H9 (cell line): ENCODE measurements around the gene MUC22. TPM values are rescaled to one million over a fixed set of nuclear protein-coding genes. Genes with fewer than 3 reads are reported as not detected.
"Not testable (repeated sequence)": the region's sequence is repeated elsewhere in the genome, so short reads cannot be mapped to it uniquely, and the experiment has no call there.

Source experiments
- DNase-seq: peaks from one replicate; pipeline ENCODE4 v3.0.0-alpha.2; 2017
- H2AFZ ChIP-seq: one replicate; pipeline ENCODE4 v1.6.1; 2013; ENCODE audit warnings: mild to moderate bottlenecking, low read length, control low read depth, moderate library complexity
- H2AK5ac ChIP-seq: 2 replicates; pipeline ENCODE4 v1.6.1; 2013; ENCODE audit warnings: low read length, control low read depth, mixed read lengths; ENCODE audit not compliant: insufficient read length
- H2BK120ac ChIP-seq: one replicate; pipeline ENCODE4 v1.6.1; 2013; ENCODE audit warnings: low read depth, mild to moderate bottlenecking, low read length, control low read depth, inconsistent platforms; ENCODE audit not compliant: poor library complexity, severe bottlenecking
- H2BK12ac ChIP-seq: 2 replicates; pipeline ENCODE4 v1.6.1; 2013; ENCODE audit warnings: low read length, control low read depth, mixed read lengths, low read depth; ENCODE audit not compliant: insufficient read length
- H2BK15ac ChIP-seq: 2 replicates; pipeline ENCODE4 v1.6.1; 2013; ENCODE audit warnings: low read depth, low read length, control low read depth
- H2BK20ac ChIP-seq: one replicate; pipeline ENCODE4 v1.6.1; 2013; ENCODE audit warnings: low read depth, mild to moderate bottlenecking, low read length, control low read depth, inconsistent platforms; ENCODE audit not compliant: poor library complexity, severe bottlenecking
- H2BK5ac ChIP-seq: 2 replicates; pipeline ENCODE4 v1.6.1; 2013; ENCODE audit warnings: low read length, control low read depth, mixed read lengths; ENCODE audit not compliant: insufficient read length
- H3K14ac ChIP-seq: 2 replicates; pipeline ENCODE4 v1.6.1; 2013; ENCODE audit warnings: low read length, control low read depth; ENCODE audit not compliant: insufficient read depth
- H3K18ac ChIP-seq: 2 replicates; pipeline ENCODE4 v1.6.1; 2013; ENCODE audit warnings: low read depth, mild to moderate bottlenecking, mixed read lengths, low read length, control low read depth; ENCODE audit not compliant: insufficient read length
- H3K23ac ChIP-seq: 2 replicates; pipeline ENCODE4 v1.6.1; 2013; ENCODE audit warnings: low read length, control low read depth, mixed read lengths, low read depth; ENCODE audit not compliant: insufficient read length
- H3K23me2 ChIP-seq: 2 replicates; pipeline ENCODE4 v1.6.1; 2013; ENCODE audit warnings: low read depth, mild to moderate bottlenecking, mixed read lengths, low read length, control low read depth; ENCODE audit not compliant: insufficient read length, poor library complexity, severe bottlenecking
- H3K27ac ChIP-seq: 2 replicates; pipeline ENCODE4 v1.5.1; 2013; ENCODE audit warnings: low read length, control low read depth, mixed read lengths, low read depth; ENCODE audit not compliant: insufficient read length
- H3K27me3 ChIP-seq: 2 replicates; pipeline ENCODE4 v1.6.1; 2013; ENCODE audit warnings: low read length, control low read depth, inconsistent platforms; ENCODE audit not compliant: insufficient read depth
- H3K4ac ChIP-seq: 2 replicates; pipeline ENCODE4 v1.6.1; 2013; ENCODE audit warnings: low read depth, mild to moderate bottlenecking, control low read depth, inconsistent platforms, low read length, moderate library complexity
- H3K4me1 ChIP-seq: 2 replicates; pipeline ENCODE4 v1.6.1; 2013; ENCODE audit warnings: low read length, control low read depth, inconsistent platforms; ENCODE audit not compliant: insufficient read depth
- H3K4me2 ChIP-seq: 2 replicates; pipeline ENCODE4 v1.6.1; 2013; ENCODE audit warnings: low read length, control low read depth, mixed read lengths; ENCODE audit not compliant: insufficient read length, insufficient read depth
- H3K56ac ChIP-seq: 2 replicates; pipeline ENCODE4 v1.6.1; 2013; ENCODE audit warnings: low read depth, mild to moderate bottlenecking, mixed read lengths, low read length, control low read depth; ENCODE audit not compliant: insufficient read length
- H3K79me1 ChIP-seq: 2 replicates; pipeline ENCODE4 v1.6.1; 2013; ENCODE audit warnings: low read depth, mild to moderate bottlenecking, moderate library complexity, low read length, control low read depth, inconsistent platforms; ENCODE audit not compliant: insufficient read depth, poor library complexity, severe bottlenecking
- H3K79me2 ChIP-seq: 2 replicates; pipeline ENCODE4 v1.6.1; 2013; ENCODE audit warnings: low read length, control low read depth, inconsistent platforms; ENCODE audit not compliant: insufficient read depth
- H3K9ac ChIP-seq: 2 replicates; pipeline ENCODE4 v1.6.1; 2013; ENCODE audit warnings: low read length, control low read depth, mixed read lengths; ENCODE audit not compliant: insufficient read length; ENCODE audit errors: extremely low read depth
- H3K9me3 ChIP-seq: one replicate; pipeline ENCODE4 v1.6.1; 2013; ENCODE audit warnings: low read depth, low read length, inconsistent platforms; ENCODE audit not compliant: control insufficient read depth
- H3T11ph ChIP-seq: one replicate; pipeline ENCODE4 v1.6.1; 2013; ENCODE audit warnings: mild to moderate bottlenecking, low read length, control low read depth, inconsistent platforms
- H4K20me1 ChIP-seq: one replicate; pipeline ENCODE4 v1.6.1; 2013; ENCODE audit not compliant: control insufficient read depth, insufficient read length, insufficient read depth
- H4K5ac ChIP-seq: 2 replicates; pipeline ENCODE4 v1.6.1; 2013; ENCODE audit warnings: low read depth, mild to moderate bottlenecking, mixed read lengths, low read length, control low read depth; ENCODE audit not compliant: insufficient read length
- H4K8ac ChIP-seq: replicated peaks from 2 replicates; pipeline ENCODE4 v1.6.1; 2013; ENCODE audit warnings: low read length, control low read depth, mixed read lengths, low read depth; ENCODE audit not compliant: insufficient read length
- H4K91ac ChIP-seq: 2 replicates; pipeline ENCODE4 v1.6.1; 2013; ENCODE audit warnings: low read depth, mild to moderate bottlenecking, moderate library complexity, mixed read lengths, low read length, control low read depth; ENCODE audit not compliant: insufficient read length
- H3K27ac Mint-ChIP-seq, 3 experiments: 2 replicates in 2 of 3; 3 replicates in 1 of 3; pipeline ENCODE4 v1.8.0; 2020 to 2021; ENCODE audit warnings: mixed read lengths in 3 of 3, mild to moderate bottlenecking in 1 of 3, moderate library complexity in 1 of 3
- H3K27me3 Mint-ChIP-seq: 2 replicates; pipeline ENCODE4 v1.8.0; 2021; ENCODE audit warnings: low read depth, mild to moderate bottlenecking, moderate library complexity, mixed read lengths
- H3K36me3 Mint-ChIP-seq, 3 experiments: 2 replicates in 2 of 3; 3 replicates in 1 of 3; pipeline ENCODE4 v1.8.0; 2020 to 2021; ENCODE audit warnings: low read depth in 3 of 3, mixed read lengths in 3 of 3; ENCODE audit not compliant: insufficient read depth in 1 of 3
- H3K4me1 Mint-ChIP-seq, 2 experiments: 2 replicates each; pipeline ENCODE4 v1.8.0; 2020; ENCODE audit warnings: mixed read lengths in 2 of 2
- H3K4me3 Mint-ChIP-seq, 2 experiments: 2 replicates in 1 of 2; 3 replicates in 1 of 2; pipeline ENCODE4 v1.8.0; 2020 to 2021; ENCODE audit warnings: mild to moderate bottlenecking in 2 of 2, mixed read lengths in 2 of 2, moderate library complexity in 1 of 2
- H3K9me3 Mint-ChIP-seq, 2 experiments: 2 replicates in 1 of 2; 3 replicates in 1 of 2; pipeline ENCODE4 v1.8.0; 2020; ENCODE audit warnings: mild to moderate bottlenecking in 2 of 2, mixed read lengths in 2 of 2, moderate library complexity in 1 of 2
- WGBS: extraction: QIAGEN DNeasy Blood & Tissue Kit; methylation state at CpG from one replicate; pipeline ENCODE4 v1.1.7; 2013; ENCODE audit warnings: missing lambda C conversion rate, low lambda C conversion rate, mixed read lengths; ENCODE audit not compliant: insufficient read length; ENCODE audit errors: extremely low coverage; 5-methylcytosine and 5-hydroxymethylcytosine counted together
- total RNA-seq: library from RNA; stranded (reverse); gene quantifications from 2 replicates; pipeline ENCODE4 v1.2.1, GENCODE V29; 2021

MUC22 gene
- total RNA-seq, 1 experiment from 2014 or later, result not detected

DNA sequence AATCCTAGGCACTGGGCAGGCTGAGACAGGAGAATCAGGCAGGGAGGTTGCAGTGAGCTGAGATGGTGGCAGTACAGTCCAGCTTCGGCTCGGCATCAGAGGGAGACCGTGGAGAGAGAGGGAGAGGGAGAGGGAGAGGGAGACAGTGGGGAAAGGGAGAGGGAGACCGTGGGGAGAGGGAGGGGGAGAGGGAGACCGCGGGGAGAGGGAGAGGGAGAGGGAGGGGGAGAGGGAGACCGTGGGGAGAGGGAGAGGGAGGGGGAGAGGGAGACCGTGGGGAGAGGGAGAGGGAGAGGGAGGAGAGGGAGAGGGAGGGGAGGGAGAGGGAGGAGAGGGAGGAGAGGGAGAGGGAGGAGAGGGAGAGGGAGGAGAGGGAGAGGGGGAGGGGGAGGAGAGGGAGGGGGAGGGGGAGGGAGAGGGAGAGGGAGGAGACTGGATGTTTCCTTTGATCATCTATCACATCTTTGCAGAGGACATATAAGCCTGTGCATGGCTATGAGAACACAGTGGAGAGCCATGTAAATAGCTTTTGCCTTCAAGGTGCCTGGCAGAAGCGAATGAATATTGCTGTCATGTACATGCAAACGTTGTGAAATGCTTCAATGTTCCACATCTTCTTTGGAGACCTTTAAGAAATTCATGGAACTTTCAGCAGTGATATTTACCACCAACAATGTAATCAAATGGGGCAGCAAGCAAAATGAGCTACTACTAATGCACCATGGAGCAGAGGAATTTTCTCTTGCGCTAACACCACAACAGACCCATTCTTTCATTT lies 57.8 kb downstream of the MUC22 start:
- not testable (repeated sequence) for H3K9ac ChIP-seq, H2BK5ac ChIP-seq, H3K4me3 Mint-ChIP-seq, H3T11ph ChIP-seq, H3K14ac ChIP-seq, H2BK120ac ChIP-seq, H3K4me2 ChIP-seq, H3K4ac ChIP-seq, H3K79me1 ChIP-seq, H3K18ac ChIP-seq, H4K8ac ChIP-seq, H4K5ac ChIP-seq, H3K27ac ChIP-seq, H4K91ac ChIP-seq, H3K27ac Mint-ChIP-seq, H2AK5ac ChIP-seq, H3K23me2 ChIP-seq, H3K4me1 ChIP-seq, H3K23ac ChIP-seq, H3K9me3 ChIP-seq, H3K27me3 Mint-ChIP-seq, H3K36me3 Mint-ChIP-seq, H3K27me3 ChIP-seq, H2AFZ ChIP-seq, DNase-seq, H3K9me3 Mint-ChIP-seq, H3K56ac ChIP-seq, H2BK12ac ChIP-seq, H4K20me1 ChIP-seq, H2BK15ac ChIP-seq, H3K79me2 ChIP-seq, H2BK20ac ChIP-seq
- H3K4me1 Mint-ChIP-seq, result peaks cover 35 to 37% of the 10 kb centered on the region in 2 experiments
- no CpG with 5 or more reads among the region's 11 CpGs for WGBS
